Measurements from ENCODE around the gene TPMT.

Gene TPMT

GRCh38 chr6:18161431-18161830 is 6.6 kb upstream of the TPMT start:
- no peak overlapping the region for H3K9ac ChIP-seq (ENCODE audit: low read length)
- no peaks in the 10 kb centered on the region for H3K4me1 ChIP-seq (ENCODE audit: low read length)
- H3K79me2 ChIP-seq (ENCODE audit: low read length), result no peaks in the 10 kb centered on the region
- no peak overlapping the region for H3K4me2 ChIP-seq (ENCODE audit: low read depth, low read length)
- peaks cover under 1% of the 10 kb centered on the region; the same call in 1 of the 2 replicates for H3F3A ChIP-seq (ENCODE audit: insufficient read depth, low read length)
- H4K20me1 ChIP-seq (ENCODE audit: insufficient read depth, low read length), result no peaks in the 10 kb centered on the region
- H3K27me3 ChIP-seq (replicated peaks; ENCODE audit: insufficient read depth, low read length), result no peaks in the 10 kb centered on the region
- no peak for TF ChIP-seq CTCF (IDR thresholded peaks at IDR 0.05; ENCODE audit: low read length)
- TF ChIP-seq EZH2 (optimal IDR thresholded peaks at IDR 0.05; ENCODE audit: low read depth, low read length), result no peak
- TF ChIP-seq EZH2phosphoT487 (IDR thresholded peaks at IDR 0.05; ENCODE audit: low read length), result no peak
- H3K27ac ChIP-seq (ENCODE audit: low read length), result no peak overlapping the region
- no peaks in the 10 kb centered on the region for H3K9me2 ChIP-seq (replicated peaks; ENCODE audit: insufficient read depth, low read length)
- H3K36me3 ChIP-seq (replicated peaks; ENCODE audit: insufficient read depth, low read length), result no peaks in the 10 kb centered on the region
- H3K9me3 ChIP-seq (replicated peaks; ENCODE audit: insufficient read depth, low read length), result no peaks in the 10 kb centered on the region
- no peak overlapping the region for H2AFZ ChIP-seq (ENCODE audit: low read length)
- H3K4me3 ChIP-seq (ENCODE audit: low read length), result no peak overlapping the region
- no peak for DNase-seq

DNA sequence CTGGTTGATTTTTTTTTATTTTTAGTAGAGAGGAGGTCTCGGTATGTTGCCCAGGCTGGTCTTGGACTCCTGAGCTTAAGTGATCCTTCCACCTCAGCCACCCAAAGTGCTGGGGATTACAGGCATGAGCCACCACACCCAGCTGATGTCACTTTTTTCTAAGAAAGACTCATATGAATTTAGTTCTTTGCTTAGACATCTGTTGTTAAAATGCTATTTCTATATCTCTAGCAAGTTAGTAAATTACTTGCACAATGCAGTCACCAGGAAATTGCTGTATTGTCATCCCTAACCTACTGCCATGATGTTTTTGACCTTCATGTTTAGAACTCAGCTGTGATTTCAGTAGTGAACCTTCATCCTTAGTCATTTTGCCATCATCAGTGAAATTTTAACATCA is 6.0 kb upstream of the TPMT start:
- no peak overlapping the region for H3K4me3 ChIP-seq (ENCODE audit: low read length)
- TF ChIP-seq EZH2 (optimal IDR thresholded peaks at IDR 0.05; ENCODE audit: low read depth, low read length) (no peak), CTCF (IDR thresholded peaks at IDR 0.05; ENCODE audit: low read length) (no peak), EZH2phosphoT487 (IDR thresholded peaks at IDR 0.05; ENCODE audit: low read length) (no peak)
- H2AFZ ChIP-seq (ENCODE audit: low read length), result no peak overlapping the region
- no peak overlapping the region for H3K27ac ChIP-seq (ENCODE audit: low read length)
- H4K20me1 ChIP-seq (ENCODE audit: insufficient read depth, low read length), result no peaks in the 10 kb centered on the region
- no peaks in the 10 kb centered on the region for H3K79me2 ChIP-seq (ENCODE audit: low read length)
- H3K9me2 ChIP-seq (replicated peaks; ENCODE audit: insufficient read depth, low read length), result no peaks in the 10 kb centered on the region
- H3K4me2 ChIP-seq (ENCODE audit: low read depth, low read length), result no peak overlapping the region
- no peaks in the 10 kb centered on the region for H3K9me3 ChIP-seq (replicated peaks; ENCODE audit: insufficient read depth, low read length)
- no peaks in the 10 kb centered on the region for H3K4me1 ChIP-seq (ENCODE audit: low read length)
- H3K36me3 ChIP-seq (replicated peaks; ENCODE audit: insufficient read depth, low read length), result no peaks in the 10 kb centered on the region
- H3K9ac ChIP-seq (ENCODE audit: low read length), result no peak overlapping the region
- H3F3A ChIP-seq (ENCODE audit: insufficient read depth, low read length), result peaks cover 6% of the 10 kb centered on the region; the same call in 1 of the 2 replicates
- H3K27me3 ChIP-seq (replicated peaks; ENCODE audit: insufficient read depth, low read length), result no peaks in the 10 kb centered on the region
- DNase-seq, result no peak

GRCh38 chr6:18155864-18156421 is 1.1 kb upstream of the TPMT start:
- TF ChIP-seq CTCF (IDR thresholded peaks at IDR 0.05; ENCODE audit: low read length) (peak; percentile 44), EZH2phosphoT487 (IDR thresholded peaks at IDR 0.05; ENCODE audit: low read length) (no peak)
- Histone ChIP-seq H2AFZ (ENCODE audit: low read length) (peak overlapping the region; percentile 76), H3K4me2 (ENCODE audit: low read depth, low read length) (peak overlapping the region; percentile 70), H4K20me1 (ENCODE audit: insufficient read depth, low read length) (no peaks in the 10 kb centered on the region), H3K27ac (ENCODE audit: low read length) (peak overlapping the region; percentile 66; the same call in 1 of the 2 replicates), H3F3A (ENCODE audit: insufficient read depth, low read length) (peaks cover 11% of the 10 kb centered on the region; the same call in 1 of the 2 replicates), H3K27me3 (replicated peaks; ENCODE audit: insufficient read depth, low read length) (no peaks in the 10 kb centered on the region), H3K36me3 (replicated peaks; ENCODE audit: insufficient read depth, low read length) (no peaks in the 10 kb centered on the region), H3K4me1 (ENCODE audit: low read length) (no peaks in the 10 kb centered on the region), H3K79me2 (ENCODE audit: low read length) (no peaks in the 10 kb centered on the region), H3K9ac (ENCODE audit: low read length) (peak overlapping the region; percentile 75; the same call in 1 of the 2 replicates), H3K9me2 (replicated peaks; ENCODE audit: insufficient read depth, low read length) (no peaks in the 10 kb centered on the region), H3K4me3 (ENCODE audit: low read length) (peak overlapping the region; percentile 95), H3K9me3 (replicated peaks; ENCODE audit: insufficient read depth, low read length) (no peaks in the 10 kb centered on the region)
- DNase-seq, result peak; percentile 76
